Measurements from ENCODE around the gene TOR3A. TPM values are rescaled to one million over a fixed set of nuclear protein-coding genes. Genes with fewer than 3 reads are reported as not detected.

Gene TOR3A
- polyA plus RNA-seq, 1 of the 3 experiments (the other 2 are of a cell fraction): 29.9 TPM

GRCh38 chr1:179124873-179125272 is 43.0 kb downstream of the TOR3A start:
- H3K4me1 ChIP-seq (ENCODE audit: control insufficient read depth in 1 of 2, insufficient read depth in 2 of 2, low read depth in 1 of 2, low read length in 1 of 2): peaks cover 5 to 25% of the 10 kb centered on the region in 2 experiments
- no peak overlapping the region for H3K4me2 ChIP-seq
- peak overlapping the region in 1 of 2 experiments; percentile 92; a peak in 2 of 4 replicates for H3K27ac ChIP-seq (ENCODE audit: low read depth in 2 of 2, low read length in 1 of 2)
- no peaks in the 10 kb centered on the region for H3K9me2 ChIP-seq
- peaks cover 20 to 53% of the 10 kb centered on the region in 2 experiments for H3K36me3 ChIP-seq (replicated peaks in 1 of 2; ENCODE audit: control insufficient read depth in 1 of 2, insufficient read depth in 2 of 2, low read length in 1 of 2)
- H3K79me2 ChIP-seq (ENCODE audit: insufficient read depth): peaks cover 79% of the 10 kb centered on the region
- no peak overlapping the region for H2AFZ ChIP-seq (ENCODE audit: low read depth)
- H3K9me3 ChIP-seq: no peaks in the 10 kb centered on the region
- WGBS (ENCODE audit: low lambda C conversion rate): 77% methylated on average over 1 of the region's 1 CpG
- ChIA-PET POLR2A (no interaction called here), CTCF (no interaction called here)
- no peak for DNase-seq
- H3K4me3 ChIP-seq (ENCODE audit: low read depth in 2 of 2, low read length in 1 of 2): no peak overlapping the region
- no peak overlapping the region for H3K9ac ChIP-seq
- H4K20me1 ChIP-seq (ENCODE audit: insufficient read depth): peaks cover 3% of the 10 kb centered on the region; the same call in 1 of the 2 replicates
- no peaks in the 10 kb centered on the region for H3K27me3 ChIP-seq (ENCODE audit: insufficient read depth)
- H3F3A ChIP-seq (replicated peaks; ENCODE audit: insufficient read depth): peaks cover 43% of the 10 kb centered on the region
- TF ChIP-seq PBX3 (IDR thresholded peaks at IDR 0.05) (no peak), EZH2phosphoT487 (IDR thresholded peaks at IDR 0.05; ENCODE audit: borderline replicate concordance, low read depth) (no peak), ELF1 (IDR thresholded peaks at IDR 0.05) (no peak), GATA2 (CRISPR knock-in tag; IDR thresholded peaks at IDR 0.05) (no peak), SMC3 (IDR thresholded peaks at IDR 0.05; ENCODE audit: low read depth, low read length) (no peak), NFIC (IDR thresholded peaks at IDR 0.05; ENCODE audit: borderline replicate concordance) (no peak), TEAD4 (IDR thresholded peaks at IDR 0.05; ENCODE audit: borderline replicate concordance, insufficient read depth) (no peak), IRF3 (IDR thresholded peaks at IDR 0.05; ENCODE audit: low read depth, low read length) (no peak), FOSL2 (IDR thresholded peaks at IDR 0.05; ENCODE audit: borderline replicate concordance, low read depth) (no peak), MEF2A (IDR thresholded peaks at IDR 0.05; ENCODE audit: borderline replicate concordance, low read depth) (no peak)
- TF ChIP-seq, protein P1, sequence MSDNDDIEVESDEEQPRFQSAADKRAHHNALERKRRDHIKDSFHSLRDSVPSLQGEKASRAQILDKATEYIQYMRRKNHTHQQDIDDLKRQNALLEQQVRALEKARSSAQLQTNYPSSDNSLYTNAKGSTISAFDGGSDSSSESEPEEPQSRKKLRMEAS (IDR thresholded peaks at IDR 0.05; ENCODE audit: low read depth): no peak
- TF ChIP-seq, protein P2, sequence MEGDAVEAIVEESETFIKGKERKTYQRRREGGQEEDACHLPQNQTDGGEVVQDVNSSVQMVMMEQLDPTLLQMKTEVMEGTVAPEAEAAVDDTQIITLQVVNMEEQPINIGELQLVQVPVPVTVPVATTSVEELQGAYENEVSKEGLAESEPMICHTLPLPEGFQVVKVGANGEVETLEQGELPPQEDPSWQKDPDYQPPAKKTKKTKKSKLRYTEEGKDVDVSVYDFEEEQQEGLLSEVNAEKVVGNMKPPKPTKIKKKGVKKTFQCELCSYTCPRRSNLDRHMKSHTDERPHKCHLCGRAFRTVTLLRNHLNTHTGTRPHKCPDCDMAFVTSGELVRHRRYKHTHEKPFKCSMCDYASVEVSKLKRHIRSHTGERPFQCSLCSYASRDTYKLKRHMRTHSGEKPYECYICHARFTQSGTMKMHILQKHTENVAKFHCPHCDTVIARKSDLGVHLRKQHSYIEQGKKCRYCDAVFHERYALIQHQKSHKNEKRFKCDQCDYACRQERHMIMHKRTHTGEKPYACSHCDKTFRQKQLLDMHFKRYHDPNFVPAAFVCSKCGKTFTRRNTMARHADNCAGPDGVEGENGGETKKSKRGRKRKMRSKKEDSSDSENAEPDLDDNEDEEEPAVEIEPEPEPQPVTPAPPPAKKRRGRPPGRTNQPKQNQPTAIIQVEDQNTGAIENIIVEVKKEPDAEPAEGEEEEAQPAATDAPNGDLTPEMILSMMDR (IDR thresholded peaks at IDR 0.05): no peak
